GM12864 (cell line): ENCODE results near the gene CEACAM3.
A peak's percentile ranks its signal among the peaks of the same experiment; 100 is the strongest.

Experiments
- DNase-seq: peaks from one replicate; pipeline ENCODE4 v3.0.0-alpha.2; 2011; ENCODE audit warnings: low read depth
- H3K4me3 ChIP-seq: 2 replicates; pipeline ENCODE4 v1.5.1; 2011; ENCODE audit warnings: mild to moderate bottlenecking, low read depth, low read length, control low read depth
- TF ChIP-seq, protein P1 (sequence below): IDR thresholded peaks from 2 replicates; pipeline ENCODE4 v1.5.1; 2011; ENCODE audit warnings: low read depth, mild to moderate bottlenecking, moderate library complexity, low read length, control low read depth, inconsistent platforms; ENCODE audit errors: missing control alignments

The CEACAM3 gene

DNA sequence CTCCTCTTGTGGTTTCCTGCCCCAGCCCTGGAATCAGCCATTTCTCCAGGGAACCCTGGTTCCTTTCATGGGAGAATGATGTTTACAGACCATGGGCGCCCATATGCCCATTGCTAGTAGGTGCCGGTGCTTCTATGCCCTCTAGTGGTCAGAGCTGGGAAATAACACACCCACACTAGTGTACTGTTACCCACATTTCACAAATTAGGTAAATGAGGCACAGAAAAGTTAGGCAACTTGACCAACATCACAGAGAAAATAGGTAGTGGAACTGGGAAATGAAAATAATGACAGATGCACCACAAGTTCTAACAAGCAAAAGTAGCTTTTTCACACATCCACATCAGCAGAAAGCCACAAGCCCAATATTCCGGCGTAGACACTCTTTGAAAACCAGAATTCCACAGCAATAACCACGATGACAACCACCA lies 1.3 kb upstream of the CEACAM3 start:
- no peak overlapping the region for H3K4me3 ChIP-seq
- TF ChIP-seq, protein P1, sequence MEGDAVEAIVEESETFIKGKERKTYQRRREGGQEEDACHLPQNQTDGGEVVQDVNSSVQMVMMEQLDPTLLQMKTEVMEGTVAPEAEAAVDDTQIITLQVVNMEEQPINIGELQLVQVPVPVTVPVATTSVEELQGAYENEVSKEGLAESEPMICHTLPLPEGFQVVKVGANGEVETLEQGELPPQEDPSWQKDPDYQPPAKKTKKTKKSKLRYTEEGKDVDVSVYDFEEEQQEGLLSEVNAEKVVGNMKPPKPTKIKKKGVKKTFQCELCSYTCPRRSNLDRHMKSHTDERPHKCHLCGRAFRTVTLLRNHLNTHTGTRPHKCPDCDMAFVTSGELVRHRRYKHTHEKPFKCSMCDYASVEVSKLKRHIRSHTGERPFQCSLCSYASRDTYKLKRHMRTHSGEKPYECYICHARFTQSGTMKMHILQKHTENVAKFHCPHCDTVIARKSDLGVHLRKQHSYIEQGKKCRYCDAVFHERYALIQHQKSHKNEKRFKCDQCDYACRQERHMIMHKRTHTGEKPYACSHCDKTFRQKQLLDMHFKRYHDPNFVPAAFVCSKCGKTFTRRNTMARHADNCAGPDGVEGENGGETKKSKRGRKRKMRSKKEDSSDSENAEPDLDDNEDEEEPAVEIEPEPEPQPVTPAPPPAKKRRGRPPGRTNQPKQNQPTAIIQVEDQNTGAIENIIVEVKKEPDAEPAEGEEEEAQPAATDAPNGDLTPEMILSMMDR, result peak; percentile 85
- DNase-seq, result no peak

DNA sequence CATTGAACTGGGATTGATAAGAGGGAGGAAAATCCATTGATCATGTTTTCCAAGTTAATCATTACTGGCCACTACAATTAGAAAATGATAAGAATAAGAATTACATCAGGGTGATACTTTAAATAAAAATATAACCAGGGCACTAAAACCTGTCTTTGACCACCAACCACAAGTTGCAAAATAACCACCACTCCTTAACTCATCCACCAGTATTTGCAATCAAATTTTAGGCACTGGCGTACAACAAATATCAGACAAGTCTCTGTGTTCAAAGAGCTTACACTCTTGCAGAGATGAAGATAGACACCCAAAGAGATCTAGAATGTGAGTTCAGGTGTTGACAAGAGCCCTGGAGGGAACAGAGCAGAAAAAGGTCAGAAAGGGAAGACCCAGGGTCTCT lies 514 bp downstream of the CEACAM3 start:
- TF ChIP-seq, protein P1, result no peak
- no peak for DNase-seq
- H3K4me3 ChIP-seq, result no peak overlapping the region

DNA sequence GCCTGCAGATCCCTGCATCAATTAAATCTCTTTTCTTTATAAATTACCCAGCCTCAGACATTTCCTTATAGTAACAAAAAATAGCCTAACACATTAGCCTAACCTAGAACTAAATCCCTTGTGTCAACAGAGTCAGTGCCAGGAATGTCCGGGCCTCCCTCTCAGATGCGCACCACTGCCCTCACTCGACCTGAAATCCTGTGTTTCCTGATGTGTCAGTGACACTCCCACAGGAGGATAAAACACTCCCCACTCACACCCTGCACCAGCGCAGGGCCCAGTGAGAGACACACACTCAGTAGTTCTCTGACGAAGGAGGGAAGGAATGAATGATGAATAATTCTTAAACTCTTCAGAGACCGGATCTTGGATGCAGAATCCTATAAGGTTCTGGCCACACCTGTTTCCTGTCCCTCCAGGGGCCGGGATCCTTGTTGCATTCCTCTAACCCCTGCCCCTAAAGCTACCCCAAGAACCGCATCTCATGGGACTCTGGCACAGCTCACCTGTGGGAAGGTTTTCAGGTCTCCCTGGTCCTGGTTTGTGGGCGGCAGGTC lies 3.1 kb downstream of the CEACAM3 start:
- no peak for DNase-seq
- TF ChIP-seq, protein P1, result no peak

DNA sequence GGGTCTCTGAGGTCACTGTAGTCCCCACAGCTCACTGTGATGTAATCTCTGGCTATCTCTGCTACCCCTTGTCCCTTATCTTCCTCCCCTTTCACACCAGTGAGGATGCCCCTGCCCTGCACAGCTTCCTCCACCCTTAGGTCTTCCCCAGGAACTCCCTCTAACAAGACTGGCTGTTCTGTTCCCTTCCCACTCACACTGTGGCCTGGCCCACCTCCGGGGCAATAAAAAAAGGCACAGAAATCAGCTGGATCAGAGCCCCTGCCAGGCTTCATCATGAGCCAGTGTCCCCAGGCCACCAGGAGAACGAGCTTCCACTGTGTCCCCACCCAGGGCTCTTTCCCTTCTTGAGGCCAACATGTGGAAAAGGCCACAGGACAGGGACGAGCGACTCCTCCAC lies 4.6 kb downstream of the CEACAM3 start:
- DNase-seq, result no peak
- no peak overlapping the region for H3K4me3 ChIP-seq
- TF ChIP-seq, protein P1, result no peak

More for the DNA sequence above, 3.1 kb downstream of the CEACAM3 start:
- no peak overlapping the region for H3K4me3 ChIP-seq

DNA sequence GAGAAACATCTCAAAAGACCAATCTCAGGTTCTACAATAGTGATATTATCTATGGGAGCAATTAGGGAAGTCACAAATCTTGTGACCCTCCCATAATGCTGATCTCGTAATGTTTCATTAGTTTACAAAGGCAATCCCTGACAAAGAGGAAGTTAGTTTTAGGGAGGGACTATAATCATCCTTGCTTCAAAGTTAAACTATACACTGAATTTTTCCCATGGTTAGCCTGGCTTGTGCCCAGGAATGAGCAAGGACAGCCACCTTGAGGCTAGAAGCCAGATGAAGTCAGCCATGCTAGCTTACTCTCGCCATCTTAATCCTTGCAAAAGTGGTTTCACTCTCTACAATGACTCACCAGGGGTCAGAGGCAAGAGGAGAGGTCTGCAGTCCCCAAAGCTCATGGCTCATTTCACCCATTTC lies 5.4 kb downstream of the CEACAM3 start:
- H3K4me3 ChIP-seq, result no peak overlapping the region
- no peak for DNase-seq
- TF ChIP-seq, protein P1, result no peak

DNA sequence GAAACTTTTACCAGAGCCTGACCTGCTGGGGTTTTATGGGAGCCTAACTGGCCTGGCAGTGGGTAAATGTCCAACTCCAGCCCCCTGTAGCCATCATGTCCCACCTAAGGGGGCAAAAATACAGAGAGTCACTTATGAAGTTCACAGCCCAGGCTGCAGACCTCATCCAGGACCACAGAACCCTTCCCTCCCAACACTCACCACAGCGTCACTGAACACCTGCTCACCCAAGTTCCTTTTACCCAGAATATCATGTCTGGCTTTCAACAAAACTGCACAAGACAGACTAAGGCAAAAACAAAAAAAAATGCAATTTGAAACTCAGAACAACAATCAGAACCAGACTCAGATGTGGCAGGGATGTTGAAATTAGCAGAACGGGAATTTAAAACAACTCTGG lies 6.4 kb downstream of the CEACAM3 start:
- no peak overlapping the region for H3K4me3 ChIP-seq
- TF ChIP-seq, protein P1, result no peak
- no peak for DNase-seq

DNA sequence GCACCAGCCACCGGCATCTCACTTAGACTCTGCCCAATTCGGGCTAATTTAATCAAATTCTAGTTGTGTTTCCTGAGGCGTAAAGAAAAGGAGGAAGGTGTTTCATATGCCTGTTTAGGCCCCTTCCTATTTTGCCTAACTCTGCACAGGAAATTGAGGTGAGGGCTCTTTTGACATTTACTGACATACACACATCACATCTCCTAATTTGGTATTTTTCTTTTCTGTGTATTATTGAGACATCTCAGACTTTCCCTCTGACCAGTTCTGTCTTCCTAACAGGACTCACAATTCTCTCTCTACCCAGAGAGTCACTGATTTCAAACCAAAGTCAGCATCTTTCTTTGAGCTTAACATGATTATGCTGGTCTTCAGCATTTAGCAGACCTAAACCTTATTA lies 7.9 kb downstream of the CEACAM3 start:
- no peak overlapping the region for H3K4me3 ChIP-seq
- TF ChIP-seq, protein P1, result no peak
- DNase-seq, result no peak
